22Rv1 (cell line): ENCODE measurements around the gene C10orf95.

ENCODE experiments used
- ZFX ChIP-seq: fragments of 450-650 bp; IDR thresholded peaks from 2 replicates; pipeline ENCODE4 v1.6.1; 2017; ENCODE audit warnings: antibody characterized with exemption, borderline replicate concordance
- TF ChIP-seq, protein P1 (sequence below): fragments of 450-650 bp; IDR thresholded peaks from 2 replicates; pipeline ENCODE4 v1.5.1; 2017; ENCODE audit warnings: mild to moderate bottlenecking

DNA sequence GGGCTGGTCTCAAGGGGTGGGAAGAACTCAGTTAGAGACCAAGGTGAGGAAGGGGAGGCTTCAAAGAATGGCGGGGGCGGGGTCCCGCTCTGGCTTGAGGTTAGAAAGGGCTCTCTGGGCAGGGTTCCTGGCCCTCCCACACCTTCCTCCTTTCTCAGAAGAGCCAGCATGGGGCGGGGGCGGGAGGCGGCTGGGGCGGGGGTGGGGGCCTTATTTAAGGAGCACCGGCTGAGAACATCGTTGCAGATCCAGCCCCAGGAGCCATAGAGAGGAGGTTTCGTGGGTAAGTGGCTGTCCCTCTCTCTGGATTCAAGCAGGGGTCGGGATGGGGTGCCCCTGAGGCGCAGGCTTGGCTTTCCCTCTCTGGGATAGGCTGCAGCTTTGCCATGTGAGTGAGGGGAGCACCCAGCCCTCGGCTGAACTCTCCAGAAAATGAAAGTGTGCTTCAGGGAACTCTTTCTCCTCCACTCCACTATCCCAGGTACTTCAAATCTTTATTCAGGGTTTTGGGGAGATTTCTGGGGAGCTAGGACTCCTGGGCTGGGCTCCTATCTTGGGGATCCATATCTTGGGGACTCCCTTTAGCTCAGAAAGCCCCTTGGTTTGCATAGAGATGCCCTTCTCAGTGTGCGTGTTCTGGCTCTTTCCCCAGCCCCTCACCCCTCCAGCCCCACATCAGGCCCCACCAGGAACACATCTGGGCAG is 15.7 kb downstream of the C10orf95 start:
- TF ChIP-seq, protein P1, sequence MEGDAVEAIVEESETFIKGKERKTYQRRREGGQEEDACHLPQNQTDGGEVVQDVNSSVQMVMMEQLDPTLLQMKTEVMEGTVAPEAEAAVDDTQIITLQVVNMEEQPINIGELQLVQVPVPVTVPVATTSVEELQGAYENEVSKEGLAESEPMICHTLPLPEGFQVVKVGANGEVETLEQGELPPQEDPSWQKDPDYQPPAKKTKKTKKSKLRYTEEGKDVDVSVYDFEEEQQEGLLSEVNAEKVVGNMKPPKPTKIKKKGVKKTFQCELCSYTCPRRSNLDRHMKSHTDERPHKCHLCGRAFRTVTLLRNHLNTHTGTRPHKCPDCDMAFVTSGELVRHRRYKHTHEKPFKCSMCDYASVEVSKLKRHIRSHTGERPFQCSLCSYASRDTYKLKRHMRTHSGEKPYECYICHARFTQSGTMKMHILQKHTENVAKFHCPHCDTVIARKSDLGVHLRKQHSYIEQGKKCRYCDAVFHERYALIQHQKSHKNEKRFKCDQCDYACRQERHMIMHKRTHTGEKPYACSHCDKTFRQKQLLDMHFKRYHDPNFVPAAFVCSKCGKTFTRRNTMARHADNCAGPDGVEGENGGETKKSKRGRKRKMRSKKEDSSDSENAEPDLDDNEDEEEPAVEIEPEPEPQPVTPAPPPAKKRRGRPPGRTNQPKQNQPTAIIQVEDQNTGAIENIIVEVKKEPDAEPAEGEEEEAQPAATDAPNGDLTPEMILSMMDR: no peak
- no peak for TF ChIP-seq ZFX
